HEK293 (cell line): ENCODE measurements around the gene GJB3.

ENCODE experiments used
- ATF2 ChIP-seq: fragments of 450-650 bp; formaldehyde crosslinking; IDR thresholded peaks from 2 replicates; pipeline ENCODE4 v1.5.1; 2016; ENCODE audit warnings: missing biosample characterization, missing genetic modification characterization, low read depth
- HOXC10 ChIP-seq: sonication (generic); formaldehyde crosslinking; IDR thresholded peaks from 2 replicates; pipeline ENCODE4 v1.8.1; 2023; ENCODE audit warnings: mild to moderate bottlenecking, missing genetic modification reagents
- REST ChIP-seq: fragments of 450-650 bp; formaldehyde crosslinking; IDR thresholded peaks from 2 replicates; pipeline ENCODE4 v1.5.1; 2016; ENCODE audit warnings: missing biosample characterization, missing genetic modification characterization
- ZNF114 ChIP-seq: fragments of 450-650 bp; formaldehyde crosslinking; IDR thresholded peaks from 2 replicates; pipeline ENCODE4 v1.5.0; 2017; ENCODE audit warnings: missing biosample characterization, missing genetic modification characterization
- ZNF239 ChIP-seq: fragments of 450-650 bp; formaldehyde crosslinking; IDR thresholded peaks from 2 replicates; pipeline ENCODE4 v1.5.1; 2016; ENCODE audit warnings: missing biosample characterization, missing genetic modification characterization
- ZNF302 ChIP-seq: fragments of 450-650 bp; formaldehyde crosslinking; IDR thresholded peaks from 2 replicates; pipeline ENCODE4 v1.5.1; 2016; ENCODE audit warnings: missing biosample characterization, missing genetic modification characterization, low read depth
- ZNF449 ChIP-seq: fragments of 450-650 bp; formaldehyde crosslinking; IDR thresholded peaks from 2 replicates; pipeline ENCODE4 v1.5.1; 2017; ENCODE audit warnings: missing biosample characterization, mild to moderate bottlenecking, missing genetic modification characterization, moderate library complexity
- ZNF529 ChIP-seq: fragments of 450-650 bp; formaldehyde crosslinking; IDR thresholded peaks from 2 replicates; pipeline ENCODE4 v1.5.1; 2017; ENCODE audit warnings: missing genetic modification characterization, missing biosample characterization; ENCODE audit not compliant: insufficient replicate concordance
- ZNF707 ChIP-seq: fragments of 450-650 bp; formaldehyde crosslinking; IDR thresholded peaks from 2 replicates; pipeline ENCODE4 v1.5.1; 2016; ENCODE audit warnings: missing biosample characterization, missing genetic modification characterization
- ZNF76 ChIP-seq: fragments of 450-650 bp; formaldehyde crosslinking; IDR thresholded peaks from 2 replicates; pipeline ENCODE4; 2016; ENCODE audit warnings: low read depth, missing biosample characterization, missing genetic modification characterization, borderline replicate concordance
- ZNF837 ChIP-seq: fragments of 450-650 bp; formaldehyde crosslinking; IDR thresholded peaks from 2 replicates; pipeline ENCODE4 v1.5.1; 2016; ENCODE audit warnings: missing biosample characterization, missing genetic modification characterization
- ZSCAN16 ChIP-seq: fragments of 450-650 bp; formaldehyde crosslinking; IDR thresholded peaks from 2 replicates; pipeline ENCODE4 v1.5.1; 2016; ENCODE audit warnings: missing biosample characterization, missing genetic modification characterization
- TF ChIP-seq, protein P1 (sequence below): fragments of 450-650 bp; formaldehyde crosslinking; IDR thresholded peaks from 2 replicates; pipeline ENCODE4 v1.5.1; 2016; ENCODE audit warnings: missing biosample characterization, missing genetic modification characterization

DNA sequence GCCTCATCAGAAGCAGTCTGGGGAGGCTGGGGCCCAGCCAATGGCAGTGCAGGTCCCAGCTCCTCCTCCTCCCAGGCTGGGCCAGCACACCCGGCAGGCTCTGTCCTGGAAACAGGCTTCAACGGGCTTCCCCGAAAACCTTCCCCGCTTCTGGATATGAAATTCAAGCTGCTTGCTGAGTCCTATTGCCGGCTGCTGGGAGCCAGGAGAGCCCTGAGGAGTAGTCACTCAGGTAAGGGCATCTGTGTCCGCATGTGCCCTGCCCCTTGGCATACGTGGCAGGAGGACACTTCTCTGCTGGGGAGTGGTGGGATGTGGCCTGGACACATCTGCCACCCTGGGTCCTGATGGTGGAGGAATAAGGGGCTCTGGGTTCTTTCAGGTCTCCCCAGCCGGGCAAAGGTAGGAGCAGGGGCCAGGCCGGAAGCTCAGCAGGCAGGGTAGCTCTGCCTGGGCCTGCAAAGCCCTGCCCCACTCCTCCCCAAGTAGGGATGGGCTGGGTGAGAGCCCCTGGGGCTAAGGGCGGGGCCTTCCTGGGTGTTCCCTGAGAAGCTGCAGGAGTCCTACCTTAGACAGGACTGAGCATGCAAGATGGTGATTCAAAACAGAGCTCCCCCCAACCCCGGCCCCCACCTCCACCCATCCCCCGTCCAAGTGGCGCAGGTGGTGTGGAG lies 25.9 kb upstream of the GJB3 start, which contains the start of gene GJB5:
- TF ChIP-seq ZNF76 (tag by site-specific recombination) (no peak), ZNF114 (tag by site-specific recombination) (no peak), ZNF837 (tag by site-specific recombination) (no peak), ZNF707 (no peak), REST (tag by site-specific recombination) (no peak), ZSCAN16 (tag by site-specific recombination) (no peak), ZNF449 (tag by site-specific recombination) (no peak), HOXC10 (CRISPR knock-in tag) (no peak), ZNF529 (tag by site-specific recombination) (no peak), ZNF239 (tag by site-specific recombination) (no peak), ATF2 (no peak), ZNF302 (no peak)
- TF ChIP-seq, protein P1, sequence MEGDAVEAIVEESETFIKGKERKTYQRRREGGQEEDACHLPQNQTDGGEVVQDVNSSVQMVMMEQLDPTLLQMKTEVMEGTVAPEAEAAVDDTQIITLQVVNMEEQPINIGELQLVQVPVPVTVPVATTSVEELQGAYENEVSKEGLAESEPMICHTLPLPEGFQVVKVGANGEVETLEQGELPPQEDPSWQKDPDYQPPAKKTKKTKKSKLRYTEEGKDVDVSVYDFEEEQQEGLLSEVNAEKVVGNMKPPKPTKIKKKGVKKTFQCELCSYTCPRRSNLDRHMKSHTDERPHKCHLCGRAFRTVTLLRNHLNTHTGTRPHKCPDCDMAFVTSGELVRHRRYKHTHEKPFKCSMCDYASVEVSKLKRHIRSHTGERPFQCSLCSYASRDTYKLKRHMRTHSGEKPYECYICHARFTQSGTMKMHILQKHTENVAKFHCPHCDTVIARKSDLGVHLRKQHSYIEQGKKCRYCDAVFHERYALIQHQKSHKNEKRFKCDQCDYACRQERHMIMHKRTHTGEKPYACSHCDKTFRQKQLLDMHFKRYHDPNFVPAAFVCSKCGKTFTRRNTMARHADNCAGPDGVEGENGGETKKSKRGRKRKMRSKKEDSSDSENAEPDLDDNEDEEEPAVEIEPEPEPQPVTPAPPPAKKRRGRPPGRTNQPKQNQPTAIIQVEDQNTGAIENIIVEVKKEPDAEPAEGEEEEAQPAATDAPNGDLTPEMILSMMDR (tag by site-specific recombination) = no peak
